ENCODE data around the gene EPHB6. TPM values are rescaled to one million over a fixed set of nuclear protein-coding genes. Genes with fewer than 3 reads are reported as not detected.

The EPHB6 gene
- total RNA-seq, 1 donor from 2014 or later: 3.8 TPM

DNA sequence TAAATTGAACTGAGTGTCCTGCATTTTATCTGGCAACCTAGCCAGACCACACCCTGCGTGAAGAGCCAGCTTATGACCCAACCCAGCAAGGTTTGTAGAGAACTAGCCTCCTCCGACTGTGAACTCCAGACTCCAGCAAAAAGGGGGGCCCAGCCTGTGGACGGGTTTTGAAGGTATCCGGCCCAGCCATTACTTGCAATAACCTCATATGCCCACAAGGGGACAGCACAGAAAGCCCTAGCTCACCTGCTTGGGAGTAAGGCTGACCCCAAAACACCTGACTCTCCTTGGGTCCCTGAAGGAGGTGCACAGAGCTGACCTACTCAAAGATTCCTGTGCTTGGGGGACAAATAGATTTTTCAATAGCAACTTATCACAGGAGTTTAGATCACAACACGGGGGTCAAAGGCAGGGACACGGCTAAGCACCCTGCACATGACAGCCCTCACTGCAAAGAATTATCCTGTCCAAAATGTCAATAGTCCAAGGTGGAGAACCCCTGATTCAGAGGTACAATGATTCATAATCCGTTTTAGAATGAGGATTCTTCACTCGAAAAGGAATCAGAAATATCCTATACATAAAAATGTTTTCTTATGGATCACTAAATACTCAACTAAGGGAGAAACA is 26.1 kb downstream of the EPHB6 start:
- TF ChIP-seq, protein P1, sequence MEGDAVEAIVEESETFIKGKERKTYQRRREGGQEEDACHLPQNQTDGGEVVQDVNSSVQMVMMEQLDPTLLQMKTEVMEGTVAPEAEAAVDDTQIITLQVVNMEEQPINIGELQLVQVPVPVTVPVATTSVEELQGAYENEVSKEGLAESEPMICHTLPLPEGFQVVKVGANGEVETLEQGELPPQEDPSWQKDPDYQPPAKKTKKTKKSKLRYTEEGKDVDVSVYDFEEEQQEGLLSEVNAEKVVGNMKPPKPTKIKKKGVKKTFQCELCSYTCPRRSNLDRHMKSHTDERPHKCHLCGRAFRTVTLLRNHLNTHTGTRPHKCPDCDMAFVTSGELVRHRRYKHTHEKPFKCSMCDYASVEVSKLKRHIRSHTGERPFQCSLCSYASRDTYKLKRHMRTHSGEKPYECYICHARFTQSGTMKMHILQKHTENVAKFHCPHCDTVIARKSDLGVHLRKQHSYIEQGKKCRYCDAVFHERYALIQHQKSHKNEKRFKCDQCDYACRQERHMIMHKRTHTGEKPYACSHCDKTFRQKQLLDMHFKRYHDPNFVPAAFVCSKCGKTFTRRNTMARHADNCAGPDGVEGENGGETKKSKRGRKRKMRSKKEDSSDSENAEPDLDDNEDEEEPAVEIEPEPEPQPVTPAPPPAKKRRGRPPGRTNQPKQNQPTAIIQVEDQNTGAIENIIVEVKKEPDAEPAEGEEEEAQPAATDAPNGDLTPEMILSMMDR (IDR thresholded peaks at IDR 0.05; ENCODE audit: unreplicated experiment): peak; percentile 93
- Mint-ChIP-seq H3K27me3 (ENCODE audit: unreplicated experiment) (peaks cover 6% of the 10 kb centered on the region), H3K4me3 (ENCODE audit: unreplicated experiment) (no peak overlapping the region)

DNA sequence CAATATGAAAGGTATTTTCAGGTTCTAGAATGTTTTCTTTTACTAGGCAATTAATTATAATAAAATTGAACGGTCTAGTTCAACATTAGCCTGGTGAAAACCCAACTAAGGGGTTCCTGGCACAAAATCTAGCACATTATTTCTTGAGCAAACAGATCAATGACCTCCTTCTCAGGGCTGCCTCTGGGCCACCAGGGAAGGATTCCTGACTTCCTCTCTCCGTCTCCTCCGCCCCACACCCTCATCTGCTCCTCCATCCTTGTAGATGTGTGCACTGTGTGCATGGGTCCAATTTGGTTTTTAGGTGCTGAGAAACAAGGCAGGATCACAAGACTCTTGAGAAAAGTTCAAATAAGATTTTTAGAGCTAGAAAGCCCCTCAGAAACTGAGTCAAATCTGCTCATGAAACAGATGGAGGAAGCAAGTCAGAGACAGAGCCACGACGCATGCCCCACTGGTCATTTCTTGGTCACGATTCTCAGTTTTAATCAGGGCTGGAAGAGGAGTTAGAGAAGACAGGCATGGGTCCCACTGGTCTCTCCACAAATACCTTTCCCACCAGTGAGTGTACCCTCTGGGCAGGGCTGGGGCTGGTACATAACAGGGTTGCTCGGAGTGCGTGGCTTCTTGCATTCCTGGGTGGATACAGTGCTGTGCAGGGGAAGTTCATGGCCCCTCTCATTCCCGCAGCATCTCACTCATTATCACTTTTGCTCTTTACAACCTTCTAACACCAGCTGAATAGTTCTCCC is 26.9 kb downstream of the EPHB6 start:
- no peaks in the 10 kb centered on the region for H3K4me1 Mint-ChIP-seq (ENCODE audit: unreplicated experiment)
- no peak for DNase-seq (ENCODE audit: low spot score)
- no peak overlapping the region for H3K4me3 Mint-ChIP-seq (ENCODE audit: unreplicated experiment)
- TF ChIP-seq, protein P1 (IDR thresholded peaks at IDR 0.05; ENCODE audit: unreplicated experiment): no peak
- peaks cover 6% of the 10 kb centered on the region for H3K27me3 Mint-ChIP-seq (ENCODE audit: unreplicated experiment)
- H3K27ac Mint-ChIP-seq (ENCODE audit: unreplicated experiment): no peak overlapping the region
- H3K36me3 Mint-ChIP-seq (ENCODE audit: low read depth, unreplicated experiment): no peaks in the 10 kb centered on the region
- no peaks in the 10 kb centered on the region for H3K9me3 Mint-ChIP-seq (ENCODE audit: unreplicated experiment)

More for the DNA sequence above, 26.1 kb downstream of the EPHB6 start:
- no peaks in the 10 kb centered on the region for H3K36me3 Mint-ChIP-seq (ENCODE audit: low read depth, unreplicated experiment)
- no peak overlapping the region for H3K27ac Mint-ChIP-seq (ENCODE audit: unreplicated experiment)
- H3K4me1 Mint-ChIP-seq (ENCODE audit: unreplicated experiment): no peaks in the 10 kb centered on the region
- no peaks in the 10 kb centered on the region for H3K9me3 Mint-ChIP-seq (ENCODE audit: unreplicated experiment)
- peak; percentile 58 for DNase-seq (ENCODE audit: low spot score)

DNA sequence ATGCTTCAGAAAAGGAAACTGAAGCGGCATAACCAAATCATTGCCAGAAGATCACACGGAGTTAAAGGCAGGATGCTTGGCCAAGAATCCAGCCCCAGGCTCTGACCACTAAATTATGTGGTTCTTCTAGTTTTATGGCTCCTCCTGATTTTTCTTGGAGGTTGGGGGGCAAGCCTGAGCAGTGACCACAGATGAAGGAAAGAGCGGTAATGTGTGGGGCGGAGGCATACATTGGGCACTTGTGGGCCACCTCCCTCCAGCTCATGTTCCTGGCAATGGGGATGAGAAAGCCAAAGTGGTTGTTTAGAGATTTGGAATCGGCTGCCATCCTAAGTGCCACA is 27.4 kb downstream of the EPHB6 start:
- no peaks in the 10 kb centered on the region for H3K36me3 Mint-ChIP-seq (ENCODE audit: low read depth, unreplicated experiment)
- TF ChIP-seq, protein P1 (IDR thresholded peaks at IDR 0.05; ENCODE audit: unreplicated experiment): no peak
- H3K27ac Mint-ChIP-seq (ENCODE audit: unreplicated experiment): no peak overlapping the region
- DNase-seq (ENCODE audit: low spot score): no peak
- H3K4me3 Mint-ChIP-seq (ENCODE audit: unreplicated experiment): no peak overlapping the region
- H3K9me3 Mint-ChIP-seq (ENCODE audit: unreplicated experiment): no peaks in the 10 kb centered on the region
- peaks cover 6% of the 10 kb centered on the region for H3K27me3 Mint-ChIP-seq (ENCODE audit: unreplicated experiment)
- H3K4me1 Mint-ChIP-seq (ENCODE audit: unreplicated experiment): no peaks in the 10 kb centered on the region

DNA sequence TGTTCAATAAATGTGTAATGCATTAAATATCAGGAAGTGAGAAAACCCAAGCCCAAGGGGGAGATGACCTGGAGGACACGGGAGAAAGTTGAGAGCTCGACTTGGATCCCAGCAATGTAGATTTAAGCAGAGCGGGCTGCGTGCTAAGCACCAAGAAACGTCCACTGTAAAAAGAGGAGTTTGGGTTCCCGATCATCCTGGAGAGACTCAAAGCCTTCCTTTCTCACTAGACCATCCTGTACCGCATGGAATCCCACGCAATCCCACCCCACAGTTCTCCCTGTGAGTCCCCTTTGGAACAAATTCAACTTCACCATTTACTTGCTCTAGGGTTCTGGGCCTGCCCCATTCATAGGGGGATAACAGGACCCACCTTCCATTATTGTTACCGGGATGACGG is 28.3 kb downstream of the EPHB6 start:
- TF ChIP-seq, protein P1 (IDR thresholded peaks at IDR 0.05; ENCODE audit: unreplicated experiment): no peak
- H3K9me3 Mint-ChIP-seq (ENCODE audit: unreplicated experiment): no peaks in the 10 kb centered on the region
- no peak for DNase-seq (ENCODE audit: low spot score)
- no peak overlapping the region for H3K4me3 Mint-ChIP-seq (ENCODE audit: unreplicated experiment)
- H3K27ac Mint-ChIP-seq (ENCODE audit: unreplicated experiment): no peak overlapping the region
- H3K4me1 Mint-ChIP-seq (ENCODE audit: unreplicated experiment): no peaks in the 10 kb centered on the region
- peaks cover 6% of the 10 kb centered on the region for H3K27me3 Mint-ChIP-seq (ENCODE audit: unreplicated experiment)
- H3K36me3 Mint-ChIP-seq (ENCODE audit: low read depth, unreplicated experiment): no peaks in the 10 kb centered on the region
